ENCODE data around the gene ATP1B3.

GRCh38 chr3:141876381-141876890 is at the start of gene ATP1B3:
- TF ChIP-seq POLR2A (IDR thresholded peaks at IDR 0.05; ENCODE audit: low read length) (peak; percentile 57), GATA1 (IDR thresholded peaks at IDR 0.05; ENCODE audit: low read depth, low read length) (no peak)
